CD4-positive, alpha-beta T cell treated with Interleukin-6 at 100 ng/mL for 8 hours (primary cell): Measurements from ENCODE around the gene ECI2.
"Not testable (repeated sequence)": the region's sequence is repeated elsewhere in the genome, so short reads cannot be mapped to it uniquely, and the experiment has no call there.

Experiments
- DNase-seq: peaks from one replicate; pipeline ENCODE4 v3.0.0-alpha.2; 2020; ENCODE audit warnings: mixed read lengths, low spot score

The ECI2 gene

DNA sequence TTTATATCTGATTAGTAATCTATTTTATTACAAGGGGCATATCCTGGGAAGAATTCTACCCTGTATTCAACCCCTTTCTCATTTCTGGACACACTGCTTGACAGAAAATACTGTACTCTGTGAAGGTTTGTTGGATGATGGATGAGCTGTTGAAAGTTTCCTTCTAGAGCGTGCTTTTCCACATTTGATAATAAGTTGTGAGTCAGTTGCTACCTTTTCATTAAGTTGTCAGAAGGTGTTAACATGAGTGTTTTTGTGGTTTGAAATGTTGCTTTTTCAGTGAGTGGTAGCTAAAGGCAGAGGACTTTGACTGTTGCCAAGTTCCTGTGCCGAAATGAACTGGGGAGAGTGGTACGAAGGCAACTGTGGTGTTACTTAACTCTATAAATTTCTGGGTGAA is 3.9 kb upstream of the ECI2 start:
- DNase-seq, result no peak

GRCh38 chr6:4138186-4138585 is 2.8 kb upstream of the ECI2 start:
- no peak for DNase-seq

DNA sequence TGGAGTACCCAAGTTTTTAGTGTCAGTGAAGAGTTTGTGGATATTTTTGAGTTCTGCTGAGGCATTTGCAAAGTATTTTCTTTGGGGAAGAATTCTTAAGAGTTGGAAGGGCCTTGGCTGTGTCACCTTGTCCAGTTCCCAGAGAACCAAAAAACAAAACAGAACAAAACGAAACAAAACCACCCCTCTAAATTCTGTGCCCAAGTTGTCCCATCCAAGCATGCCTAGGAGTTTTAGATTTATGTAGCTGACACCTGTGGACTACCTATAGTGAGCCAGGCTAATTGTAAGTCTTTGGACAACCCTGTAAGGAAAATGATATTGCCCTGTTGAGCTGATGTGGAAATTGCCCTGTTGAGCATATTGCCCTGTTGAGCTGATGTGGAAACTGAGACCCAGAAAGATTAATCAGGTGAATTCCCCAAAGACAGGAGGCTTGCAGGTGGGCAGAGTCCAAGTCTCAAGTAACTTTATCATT is 1.0 kb upstream of the ECI2 start:
- no peak for DNase-seq

GRCh38 chr6:4135665-4136353 is 434 bp upstream of the ECI2 start:
- peak; percentile 97 for DNase-seq

GRCh38 chr6:4133941-4134838 is 1.2 kb downstream of the ECI2 start:
- no peak for DNase-seq

DNA sequence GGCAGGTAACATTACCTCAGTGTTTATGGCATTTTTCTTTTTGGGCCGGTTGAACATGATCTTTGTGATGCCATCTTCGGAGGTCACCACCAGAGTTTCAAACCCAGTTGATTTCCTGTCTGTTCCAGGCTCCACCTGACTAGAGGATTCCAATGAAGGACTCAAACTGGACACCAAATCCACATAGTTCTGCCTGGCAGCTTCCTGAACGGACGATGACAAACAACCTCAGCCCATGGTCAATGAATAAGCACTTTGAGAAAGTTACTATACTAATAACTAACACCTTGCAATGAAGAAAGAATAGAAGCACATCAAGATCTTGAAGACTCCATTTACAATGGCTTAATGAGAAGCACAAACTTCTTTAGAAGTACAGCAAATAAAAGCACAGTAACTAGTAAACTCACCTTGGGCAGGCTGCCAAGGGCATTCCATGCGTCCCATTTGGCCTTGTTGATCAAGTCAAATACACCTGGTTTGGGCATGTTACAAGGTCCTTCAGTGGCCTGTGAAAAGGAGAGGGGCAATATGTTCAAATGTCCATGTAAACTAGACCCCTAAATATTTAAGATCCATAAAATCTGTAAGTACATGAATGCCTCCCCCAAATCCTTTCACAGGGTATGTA is 4.9 kb downstream of the ECI2 start:
- no peak for DNase-seq

- no peak for DNase-seq
These were observed 5.9 kb downstream of the ECI2 start for GRCh38 chr6:4129446-4129845.

DNA sequence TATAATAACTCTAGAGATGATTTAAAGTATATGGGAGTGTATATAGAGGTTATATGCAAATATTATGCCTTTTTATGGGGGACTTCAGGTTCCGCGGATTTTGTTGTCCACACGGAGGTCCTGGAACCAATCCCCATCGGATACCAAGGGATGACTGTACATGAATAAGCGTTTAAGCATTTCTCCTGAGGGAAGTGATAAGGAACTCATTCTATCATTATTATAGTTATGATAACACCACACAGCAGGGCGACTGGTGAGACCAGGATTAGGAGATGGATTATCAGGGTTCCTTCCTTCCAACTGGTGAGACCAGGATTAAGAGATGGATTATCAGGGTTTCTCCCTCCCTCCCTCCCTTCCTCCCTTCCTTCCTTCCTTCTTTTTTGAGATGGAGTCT is 6.6 kb downstream of the ECI2 start:
- no peak for DNase-seq

DNA sequence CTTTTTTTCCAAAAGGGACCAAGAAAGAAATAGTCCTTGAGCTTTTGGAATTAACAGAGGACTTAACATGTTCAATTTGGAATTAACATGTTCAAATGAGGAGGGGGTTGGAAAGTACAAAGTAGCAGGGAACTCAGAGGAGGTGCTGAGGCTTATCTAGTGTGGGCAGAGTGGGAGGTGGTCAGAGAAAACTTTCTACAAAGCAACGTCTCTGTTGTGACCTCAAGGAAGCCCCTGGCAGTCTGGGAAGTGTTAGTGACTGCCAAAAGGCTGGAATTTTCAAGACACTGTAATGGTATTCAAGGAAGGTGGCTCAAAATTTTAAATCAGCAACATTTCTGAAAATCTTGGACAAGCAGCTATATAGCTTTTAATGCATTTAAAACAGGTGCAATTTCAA is 7.3 kb downstream of the ECI2 start:
- DNase-seq, result no peak

GRCh38 chr6:4125933-4126864 is 9.2 kb downstream of the ECI2 start:
- DNase-seq, result no peak

DNA sequence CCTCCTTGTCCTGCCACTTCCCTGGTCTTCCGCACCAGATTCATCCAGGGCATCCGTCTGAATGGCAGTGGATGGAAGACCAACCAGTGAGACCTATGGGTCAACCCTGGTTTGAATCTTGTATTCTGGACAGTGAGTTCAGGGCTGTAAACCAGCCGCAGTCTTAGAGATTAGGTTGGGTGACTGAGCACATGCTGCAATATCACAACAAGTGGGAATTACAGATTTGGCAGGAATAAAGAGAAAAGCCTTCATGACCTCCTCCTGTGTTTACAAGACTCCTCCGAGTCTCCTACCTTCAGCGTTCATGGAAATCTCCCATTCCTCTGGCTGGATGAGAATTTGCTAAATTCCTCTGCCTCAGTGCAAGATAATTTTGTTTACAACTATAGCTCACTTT is 9.9 kb downstream of the ECI2 start:
- no peak for DNase-seq

- DNase-seq, result no peak
These were observed 11.0 kb downstream of the ECI2 start for GRCh38 chr6:4124351-4124750.

GRCh38 chr6:4115741-4116140 is 19.6 kb downstream of the ECI2 start:
- no peak for DNase-seq

DNA sequence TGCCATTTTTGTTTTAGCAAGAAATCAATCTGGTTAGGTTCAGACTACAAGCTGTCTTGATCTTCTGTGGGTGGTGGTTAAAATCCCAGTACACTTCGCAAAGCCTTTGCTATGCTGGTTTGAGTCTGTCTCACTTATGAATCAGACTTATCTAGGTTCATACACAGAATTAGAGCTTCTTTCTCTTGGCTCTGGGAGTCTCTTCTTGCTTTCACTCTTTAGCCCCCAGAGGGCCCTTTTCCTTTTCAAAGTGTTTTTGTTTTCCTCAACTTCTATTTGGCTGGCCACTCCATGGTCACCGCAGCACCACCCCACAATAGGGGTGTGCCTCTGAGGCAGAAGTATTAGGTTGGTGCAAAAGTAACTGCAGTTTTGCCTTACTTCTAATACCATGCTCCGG is 21.3 kb downstream of the ECI2 start:
- DNase-seq, result no peak

GRCh38 chr6:4113649-4114048 is 21.7 kb downstream of the ECI2 start:
- DNase-seq, result no peak

GRCh38 chr6:4112366-4112765 is 23.0 kb downstream of the ECI2 start:
- DNase-seq, result no peak

- DNase-seq, result not testable (repeated sequence)
These were observed 26.0 kb downstream of the ECI2 start for GRCh38 chr6:4109363-4109815.

- DNase-seq, result no peak
These were observed 26.7 kb downstream of the ECI2 start for GRCh38 chr6:4108561-4109093.

DNA sequence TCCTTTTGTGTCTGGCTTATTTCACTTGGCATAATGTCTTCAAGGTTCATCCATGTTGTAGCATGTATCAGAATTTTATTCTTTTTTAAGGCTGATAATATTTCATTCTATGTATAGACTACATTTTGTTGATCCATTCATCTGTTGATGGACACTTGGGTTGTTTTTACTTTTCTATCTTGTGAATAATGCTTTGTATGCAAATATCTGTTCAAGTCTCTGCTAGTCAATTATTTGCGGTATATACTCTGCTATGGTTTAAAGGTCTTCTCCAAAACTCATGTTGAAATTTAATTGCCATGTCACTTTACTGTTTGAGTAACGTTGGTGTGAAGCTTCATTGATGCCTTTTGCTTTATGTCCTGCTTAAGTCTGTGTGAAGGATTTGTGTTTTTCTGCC is 27.5 kb downstream of the ECI2 start:
- DNase-seq, result no peak

DNA sequence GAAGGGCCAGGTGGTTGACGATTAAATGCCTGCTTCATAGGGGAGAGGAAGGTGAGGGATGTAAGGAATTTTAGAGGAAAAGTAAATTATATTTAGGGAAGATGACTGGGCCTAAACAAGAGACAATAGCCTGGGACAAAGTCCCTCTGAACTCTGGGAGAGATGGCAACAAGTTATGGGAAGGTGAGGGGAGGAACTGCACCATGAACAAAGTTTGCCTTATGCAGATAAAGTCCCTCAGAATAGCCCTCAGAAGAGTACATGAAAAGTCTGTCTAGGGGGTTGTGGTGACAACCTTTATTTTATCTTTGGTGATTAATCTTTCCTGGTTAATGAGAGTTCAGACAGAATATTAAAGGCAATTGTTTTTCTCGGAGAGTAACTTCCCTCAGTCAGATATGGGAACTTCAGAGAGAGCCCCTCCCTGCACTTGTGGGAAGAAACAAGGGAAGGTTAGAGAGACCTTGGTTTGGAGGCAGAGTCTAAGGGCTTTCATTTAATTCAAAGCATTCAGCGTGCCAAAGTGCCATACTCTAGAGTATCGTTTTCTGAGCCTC is 29.3 kb downstream of the ECI2 start:
- no peak for DNase-seq

DNA sequence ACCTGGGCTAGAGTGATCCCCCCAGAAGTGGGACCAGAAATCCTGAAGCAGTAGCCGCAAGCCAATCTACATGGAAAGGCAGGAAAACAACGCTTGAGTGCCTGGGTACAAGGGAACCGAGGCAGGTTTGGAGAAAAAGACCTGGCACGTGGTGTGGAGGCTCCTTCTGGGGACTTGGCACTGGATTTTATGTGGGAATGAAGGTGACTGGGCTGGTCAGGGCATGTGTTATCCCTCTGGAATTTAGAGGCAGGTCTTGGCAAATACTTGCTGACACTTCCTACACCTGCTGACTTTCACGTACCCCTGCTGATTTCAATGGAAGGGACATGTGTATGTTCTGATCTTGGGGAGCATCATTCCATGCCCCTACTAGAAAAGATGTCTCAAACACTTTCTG is 31.4 kb downstream of the ECI2 start:
- no peak for DNase-seq
